ENCODE results near the gene PCDHB11. TPM values are rescaled to one million over a fixed set of nuclear protein-coding genes. Genes with fewer than 3 reads are reported as not detected.
"Not testable (repeated sequence)": the region's sequence is repeated elsewhere in the genome, so short reads cannot be mapped to it uniquely, and the experiment has no call there.

Gene PCDHB11
- total and polyA plus RNA-seq, 2 donors (not counting 1 experiment from before 2014, with no cell fraction given), result 0.36 to 1.7 TPM

DNA sequence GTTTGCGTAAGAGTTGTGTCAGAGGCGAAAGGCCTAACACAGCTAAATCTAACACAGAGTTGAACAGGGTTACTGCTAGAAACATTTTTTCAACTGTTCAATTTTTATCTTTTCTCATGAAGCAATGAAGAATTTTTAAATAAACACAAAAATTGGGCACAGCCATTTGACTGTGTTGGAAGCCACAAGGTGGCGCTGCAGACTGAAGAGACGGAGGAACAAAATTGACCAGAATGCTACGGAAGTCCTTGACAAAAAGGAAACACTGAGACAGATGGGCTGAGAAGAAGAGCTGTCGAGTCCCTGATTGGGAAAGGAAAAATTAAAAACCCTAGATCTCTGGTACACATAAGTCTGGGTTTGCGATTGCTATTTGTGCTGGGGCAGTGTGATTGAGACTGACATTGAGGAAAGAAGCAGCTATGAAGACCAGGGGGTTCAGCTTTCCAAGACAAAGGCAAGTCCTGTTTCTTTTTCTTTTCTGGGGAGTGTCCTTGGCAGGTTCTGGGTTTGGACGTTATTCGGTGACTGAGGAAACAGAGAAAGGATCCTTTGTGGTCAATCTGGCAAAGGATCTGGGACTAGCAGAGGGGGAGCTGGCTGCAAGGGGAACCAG is 12.4 kb upstream of the PCDHB11 start, which contains the start of gene PCDHB9:
Gene PCDHB9, plus strand, starts transcription at position 265 of the 616 bp plus-strand sequence. Its CDS starts 158 bp downstream, at position 423.
- H3K9me3 ChIP-seq (ENCODE audit: control insufficient read depth, insufficient read depth, low read depth, low read length), result no peaks in the 10 kb centered on the region
- no peak within 1 kb of the TSS for H3K27ac ChIP-seq (ENCODE audit: insufficient read depth, low read length)
- no peaks in the 10 kb centered on the region for H3K4me1 ChIP-seq (ENCODE audit: control insufficient read depth, extremely low read depth, insufficient read depth, low read length)
- no peaks in the 10 kb centered on the region for H4K20me1 ChIP-seq (ENCODE audit: control insufficient read depth, extremely low read depth, insufficient read depth, low read length)
- no peaks in the 10 kb centered on the region for H3K27me3 ChIP-seq (ENCODE audit: control insufficient read depth, insufficient read depth, low read length)
- peak; percentile 3 to 6 for DNase-seq (ENCODE audit: low read depth in 2 of 2)
- no peak within 1 kb of the TSS for H3K9ac ChIP-seq (ENCODE audit: insufficient read depth, low read length)
- H3K4me2 ChIP-seq (ENCODE audit: extremely low read depth, insufficient read depth, low read length), result no peak within 1 kb of the TSS
- H3K4me3 ChIP-seq (replicated peaks in 1 of 4; ENCODE audit: control extremely low read depth in 1 of 4, insufficient read depth in 1 of 4, low read depth in 3 of 4, low read length in 4 of 4), result peak within 1 kb of the TSS in 2 of 4 experiments; percentile 14 to 24
- H3K36me3 ChIP-seq (ENCODE audit: control insufficient read depth, insufficient read depth, low read length), result no peaks in the 10 kb centered on the region
- no peak within 1 kb of the TSS for H2AFZ ChIP-seq (ENCODE audit: low read length)
- no peaks in the 10 kb centered on the region for H3K79me2 ChIP-seq (ENCODE audit: control insufficient read depth, insufficient read depth, low read length)
- TF ChIP-seq EZH2 (IDR thresholded peaks at IDR 0.05; ENCODE audit: low read length, missing control alignments), result no peak
- TF ChIP-seq, protein P1, sequence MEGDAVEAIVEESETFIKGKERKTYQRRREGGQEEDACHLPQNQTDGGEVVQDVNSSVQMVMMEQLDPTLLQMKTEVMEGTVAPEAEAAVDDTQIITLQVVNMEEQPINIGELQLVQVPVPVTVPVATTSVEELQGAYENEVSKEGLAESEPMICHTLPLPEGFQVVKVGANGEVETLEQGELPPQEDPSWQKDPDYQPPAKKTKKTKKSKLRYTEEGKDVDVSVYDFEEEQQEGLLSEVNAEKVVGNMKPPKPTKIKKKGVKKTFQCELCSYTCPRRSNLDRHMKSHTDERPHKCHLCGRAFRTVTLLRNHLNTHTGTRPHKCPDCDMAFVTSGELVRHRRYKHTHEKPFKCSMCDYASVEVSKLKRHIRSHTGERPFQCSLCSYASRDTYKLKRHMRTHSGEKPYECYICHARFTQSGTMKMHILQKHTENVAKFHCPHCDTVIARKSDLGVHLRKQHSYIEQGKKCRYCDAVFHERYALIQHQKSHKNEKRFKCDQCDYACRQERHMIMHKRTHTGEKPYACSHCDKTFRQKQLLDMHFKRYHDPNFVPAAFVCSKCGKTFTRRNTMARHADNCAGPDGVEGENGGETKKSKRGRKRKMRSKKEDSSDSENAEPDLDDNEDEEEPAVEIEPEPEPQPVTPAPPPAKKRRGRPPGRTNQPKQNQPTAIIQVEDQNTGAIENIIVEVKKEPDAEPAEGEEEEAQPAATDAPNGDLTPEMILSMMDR (conservative IDR thresholded peaks at IDR 0.05 in 1 of 2, IDR thresholded peaks at IDR 0.05 in 1 of 2; ENCODE audit: low read depth in 1 of 2, low read length in 2 of 2), result peak; percentile 17 to 19

DNA sequence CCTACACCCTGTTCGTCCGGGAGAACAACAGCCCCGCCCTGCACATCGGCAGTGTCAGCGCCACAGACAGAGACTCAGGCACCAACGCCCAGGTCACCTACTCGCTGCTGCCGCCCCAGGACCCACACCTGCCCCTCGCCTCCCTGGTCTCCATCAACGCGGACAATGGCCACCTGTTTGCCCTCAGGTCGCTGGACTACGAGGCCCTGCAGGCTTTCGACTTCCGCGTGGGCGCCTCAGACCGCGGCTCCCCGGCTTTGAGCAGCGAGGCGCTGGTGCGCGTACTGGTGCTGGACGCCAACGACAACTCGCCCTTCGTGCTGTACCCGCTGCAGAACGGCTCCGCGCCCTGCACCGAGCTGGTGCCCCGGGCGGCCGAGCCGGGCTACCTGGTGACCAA is 10.7 kb upstream of the PCDHB11 start:
- H3K4me3 ChIP-seq (replicated peaks in 1 of 4; ENCODE audit: control extremely low read depth in 1 of 4, insufficient read depth in 1 of 4, low read depth in 3 of 4, low read length in 4 of 4); H3K36me3 ChIP-seq (ENCODE audit: control insufficient read depth, insufficient read depth, low read length); H4K20me1 ChIP-seq (ENCODE audit: control insufficient read depth, extremely low read depth, insufficient read depth, low read length); H3K9me3 ChIP-seq (ENCODE audit: control insufficient read depth, insufficient read depth, low read depth, low read length); H3K4me1 ChIP-seq (ENCODE audit: control insufficient read depth, extremely low read depth, insufficient read depth, low read length); H3K27ac ChIP-seq (ENCODE audit: insufficient read depth, low read length); H3K79me2 ChIP-seq (ENCODE audit: control insufficient read depth, insufficient read depth, low read length); DNase-seq (ENCODE audit: low read depth in 2 of 2); H3K9ac ChIP-seq (ENCODE audit: insufficient read depth, low read length); H3K4me2 ChIP-seq (ENCODE audit: extremely low read depth, insufficient read depth, low read length); H3K27me3 ChIP-seq (ENCODE audit: control insufficient read depth, insufficient read depth, low read length); H2AFZ ChIP-seq (ENCODE audit: low read length): not testable (repeated sequence)

DNA sequence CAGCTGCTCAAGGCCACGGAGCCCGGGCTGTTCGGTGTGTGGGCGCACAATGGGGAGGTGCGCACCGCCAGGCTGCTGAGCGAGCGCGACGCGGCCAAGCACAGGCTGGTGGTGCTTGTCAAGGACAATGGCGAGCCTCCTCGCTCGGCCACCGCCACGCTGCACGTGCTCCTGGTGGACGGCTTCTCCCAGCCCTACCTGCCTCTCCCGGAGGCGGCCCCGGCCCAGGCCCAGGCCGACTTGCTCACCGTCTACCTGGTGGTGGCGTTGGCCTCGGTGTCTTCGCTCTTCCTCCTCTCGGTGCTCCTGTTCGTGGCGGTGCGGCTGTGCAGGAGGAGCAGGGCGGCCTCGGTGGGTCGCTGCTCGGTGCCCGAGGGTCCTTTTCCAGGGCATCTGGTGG is 10.3 kb upstream of the PCDHB11 start:
- H3K27me3 ChIP-seq (ENCODE audit: control insufficient read depth, insufficient read depth, low read length); H3K36me3 ChIP-seq (ENCODE audit: control insufficient read depth, insufficient read depth, low read length); H3K4me3 ChIP-seq (replicated peaks in 1 of 4; ENCODE audit: control extremely low read depth in 1 of 4, insufficient read depth in 1 of 4, low read depth in 3 of 4, low read length in 4 of 4); H3K9me3 ChIP-seq (ENCODE audit: control insufficient read depth, insufficient read depth, low read depth, low read length); H2AFZ ChIP-seq (ENCODE audit: low read length); H3K4me1 ChIP-seq (ENCODE audit: control insufficient read depth, extremely low read depth, insufficient read depth, low read length); H4K20me1 ChIP-seq (ENCODE audit: control insufficient read depth, extremely low read depth, insufficient read depth, low read length); DNase-seq (ENCODE audit: low read depth in 2 of 2); H3K9ac ChIP-seq (ENCODE audit: insufficient read depth, low read length); H3K4me2 ChIP-seq (ENCODE audit: extremely low read depth, insufficient read depth, low read length); H3K79me2 ChIP-seq (ENCODE audit: control insufficient read depth, insufficient read depth, low read length); H3K27ac ChIP-seq (ENCODE audit: insufficient read depth, low read length): not testable (repeated sequence)

DNA sequence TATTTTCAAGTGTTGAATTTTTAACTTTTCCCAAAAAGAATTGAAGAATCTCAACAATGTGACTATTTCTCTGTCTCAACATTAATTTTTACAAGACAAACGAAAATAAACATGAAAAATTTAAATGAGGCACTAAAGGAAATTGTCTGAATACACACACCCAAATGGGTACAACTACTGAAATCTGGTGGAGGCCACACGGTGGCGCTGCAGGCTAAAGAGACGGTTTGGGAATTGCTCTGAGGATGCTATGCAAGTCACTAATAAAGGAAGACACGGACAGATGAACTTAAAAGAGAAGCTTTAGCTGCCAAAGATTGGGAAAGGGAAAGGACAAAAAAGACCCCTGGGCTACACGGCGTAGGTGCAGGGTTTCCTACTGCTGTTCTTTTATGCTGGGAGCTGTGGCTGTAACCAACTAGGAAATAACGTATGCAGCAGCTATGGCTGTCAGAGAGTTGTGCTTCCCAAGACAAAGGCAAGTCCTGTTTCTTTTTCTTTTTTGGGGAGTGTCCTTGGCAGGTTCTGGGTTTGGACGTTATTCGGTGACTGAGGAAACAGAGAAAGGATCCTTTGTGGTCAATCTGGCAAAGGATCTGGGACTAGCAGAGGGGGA is 7.2 kb upstream of the PCDHB11 start, which contains the start of gene PCDHB10:
Gene PCDHB10, plus strand, starts transcription at position 244 of the 616 bp plus-strand sequence. Its CDS starts 200 bp downstream, at position 444.
- Histone ChIP-seq H3K9ac (ENCODE audit: insufficient read depth, low read length) (no peak within 1 kb of the TSS), H4K20me1 (ENCODE audit: control insufficient read depth, extremely low read depth, insufficient read depth, low read length) (no peaks in the 10 kb centered on the region), H3K4me3 (replicated peaks in 1 of 4; ENCODE audit: control extremely low read depth in 1 of 4, insufficient read depth in 1 of 4, low read depth in 3 of 4, low read length in 4 of 4) (peak within 1 kb of the TSS in 2 of 4 experiments; percentile 3 to 11), H3K79me2 (ENCODE audit: control insufficient read depth, insufficient read depth, low read length) (no peaks in the 10 kb centered on the region), H3K9me3 (ENCODE audit: control insufficient read depth, insufficient read depth, low read depth, low read length) (no peaks in the 10 kb centered on the region), H3K27me3 (ENCODE audit: control insufficient read depth, insufficient read depth, low read length) (no peaks in the 10 kb centered on the region), H2AFZ (ENCODE audit: low read length) (no peak within 1 kb of the TSS), H3K4me2 (ENCODE audit: extremely low read depth, insufficient read depth, low read length) (no peak within 1 kb of the TSS), H3K27ac (ENCODE audit: insufficient read depth, low read length) (no peak within 1 kb of the TSS), H3K36me3 (ENCODE audit: control insufficient read depth, insufficient read depth, low read length) (no peaks in the 10 kb centered on the region), H3K4me1 (ENCODE audit: control insufficient read depth, extremely low read depth, insufficient read depth, low read length) (no peaks in the 10 kb centered on the region)
- no peak for TF ChIP-seq EZH2 (IDR thresholded peaks at IDR 0.05; ENCODE audit: low read length, missing control alignments)
- TF ChIP-seq, protein P1 (conservative IDR thresholded peaks at IDR 0.05 in 1 of 2, IDR thresholded peaks at IDR 0.05 in 1 of 2; ENCODE audit: low read depth in 1 of 2, low read length in 2 of 2), result peak; percentile 15 to 28
- DNase-seq (ENCODE audit: low read depth in 2 of 2), result peak; percentile 8 to 9

DNA sequence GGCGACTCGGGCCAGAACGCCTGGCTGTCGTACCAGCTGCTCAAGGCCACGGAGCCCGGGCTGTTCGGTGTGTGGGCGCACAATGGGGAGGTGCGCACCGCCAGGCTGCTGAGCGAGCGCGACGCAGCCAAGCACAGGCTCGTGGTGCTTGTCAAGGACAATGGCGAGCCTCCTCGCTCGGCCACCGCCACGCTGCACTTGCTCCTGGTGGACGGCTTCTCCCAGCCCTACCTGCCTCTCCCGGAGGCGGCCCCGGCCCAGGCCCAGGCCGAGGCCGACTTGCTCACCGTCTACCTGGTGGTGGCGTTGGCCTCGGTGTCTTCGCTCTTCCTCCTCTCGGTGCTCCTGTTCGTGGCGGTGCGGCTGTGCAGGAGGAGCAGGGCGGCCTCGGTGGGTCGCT is 5.1 kb upstream of the PCDHB11 start:
- H2AFZ ChIP-seq (ENCODE audit: low read length); H3K36me3 ChIP-seq (ENCODE audit: control insufficient read depth, insufficient read depth, low read length); H3K4me3 ChIP-seq (replicated peaks in 1 of 4; ENCODE audit: control extremely low read depth in 1 of 4, insufficient read depth in 1 of 4, low read depth in 3 of 4, low read length in 4 of 4); H3K9me3 ChIP-seq (ENCODE audit: control insufficient read depth, insufficient read depth, low read depth, low read length); H4K20me1 ChIP-seq (ENCODE audit: control insufficient read depth, extremely low read depth, insufficient read depth, low read length); H3K4me1 ChIP-seq (ENCODE audit: control insufficient read depth, extremely low read depth, insufficient read depth, low read length); H3K27ac ChIP-seq (ENCODE audit: insufficient read depth, low read length); H3K4me2 ChIP-seq (ENCODE audit: extremely low read depth, insufficient read depth, low read length); H3K9ac ChIP-seq (ENCODE audit: insufficient read depth, low read length); DNase-seq (ENCODE audit: low read depth in 2 of 2); H3K27me3 ChIP-seq (ENCODE audit: control insufficient read depth, insufficient read depth, low read length); H3K79me2 ChIP-seq (ENCODE audit: control insufficient read depth, insufficient read depth, low read length): not testable (repeated sequence)

All from fibroblast of lung (primary cell).